Tibial artery (tissue), 4 donors: ENCODE measurements around the gene PTK7.
A peak's percentile ranks its signal among the peaks of the same experiment; 100 is the strongest.

Source experiments
- DNase-seq, 2 donors: peaks; one replicate each; pipeline ENCODE4 v3.0.0-alpha.2; 2019
- H3K27ac ChIP-seq, 2 donors: fragments of 200-600 bp; sonication (generic) in 1 of 2; 1 replicate in 1 of 2; 2 replicates in 1 of 2; pipeline ENCODE4 v1.5.1; 2018 to 2019; ENCODE audit warnings: mild to moderate bottlenecking in 1 of 2
- H3K27me3 ChIP-seq, 2 donors: fragments of 200-600 bp; sonication (generic) in 1 of 2; one replicate each; pipeline versions ENCODE4 v1.5.1 to v1.6.0; 2016 to 2019
- H3K36me3 ChIP-seq, 3 donors: fragments of 200-600 bp; sonication (generic) in 2 of 3; one replicate each; pipeline ENCODE4 v1.5.1; 2016 to 2019; ENCODE audit warnings: mild to moderate bottlenecking in 2 of 3
- H3K4me1 ChIP-seq, 4 donors: fragments of 200-600 bp; sonication (generic) in 2 of 4; 1 replicate in 3 of 4; 2 replicates in 1 of 4; pipeline ENCODE4 v1.5.1; 2016 to 2019
- H3K4me3 ChIP-seq, 2 donors: fragments of 200-600 bp; sonication (generic) in 1 of 2; 1 replicate in 1 of 2; 2 replicates in 1 of 2; pipeline ENCODE4 v1.5.1; 2018 to 2019; ENCODE audit warnings: mild to moderate bottlenecking in 2 of 2
- H3K9me3 ChIP-seq, 3 donors: fragments of 200-600 bp; sonication (generic) in 1 of 3; one replicate each; pipeline ENCODE4 v1.5.1; 2016 to 2019
- intact Hi-C: fragments of 100-400 bp; cut with DNase I; formaldehyde crosslinking; loops from one replicate; pipeline ENCODE4 v1.15.0; 2023; ENCODE audit warnings: low total_unique reads
- TF ChIP-seq, protein P1 (sequence below), 2 experiments: fragments of 200-600 bp in 1 of 2; fragments of 450-650 bp in 1 of 2; IDR thresholded peaks; one replicate each; pipeline ENCODE4 v1.5.1; 2017 to 2019; ENCODE audit warnings: antibody characterized with exemption in 2 of 2, mild to moderate bottlenecking in 1 of 2, moderate library complexity in 1 of 2

PTK7 gene

DNA sequence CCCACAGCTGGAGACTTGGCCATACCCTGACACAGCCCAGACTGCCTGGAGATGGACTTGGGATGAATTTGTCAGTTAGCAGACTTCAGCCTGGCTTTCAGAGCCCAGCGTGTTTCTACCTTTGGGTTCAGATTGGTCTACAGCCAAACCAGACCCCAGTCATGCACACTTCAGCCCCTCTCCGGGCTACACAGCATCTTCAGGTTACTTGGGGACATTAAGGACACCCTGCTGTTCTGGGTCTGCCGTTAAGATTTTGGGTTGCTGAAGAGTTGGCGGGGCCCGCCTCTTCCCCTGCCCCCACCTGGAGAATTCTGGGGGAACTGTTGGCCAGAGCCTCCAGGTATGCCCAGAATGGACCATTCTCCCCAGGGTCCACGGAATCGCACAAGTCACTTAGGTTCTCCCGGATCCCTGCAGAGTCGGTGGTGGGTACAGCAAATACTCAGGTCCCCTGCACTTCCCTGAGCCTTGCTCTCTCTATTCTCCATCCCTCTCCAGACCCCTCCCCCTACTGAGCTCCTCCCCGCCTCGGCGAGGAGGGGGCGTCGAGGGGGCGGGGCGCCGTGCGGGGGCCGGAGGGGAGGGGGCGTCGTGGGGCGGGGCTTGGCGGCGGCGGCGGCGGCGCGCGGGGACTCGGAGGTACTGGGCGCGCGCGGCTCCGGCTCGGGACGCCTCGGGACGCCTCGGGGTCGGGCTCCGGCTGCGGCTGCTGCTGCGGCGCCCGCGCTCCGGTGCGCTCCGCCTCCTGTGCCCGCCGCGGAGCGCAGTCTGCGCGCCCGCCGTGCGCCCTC is at the start of gene PTK7:
TSS of gene PTK7 (plus strand) at position 645 of the 794 bp plus-strand sequence. CDS start 175 bp downstream, outside the sequence.
- Histone ChIP-seq H3K27me3 (peaks cover 0 to 22% of the 10 kb centered on the region in 2 donors), H3K4me1 (peaks cover 0 to 23% (median 12%) of the 10 kb centered on the region in 4 donors), H3K36me3 (peaks cover 29 to 43% (median 35%) of the 10 kb centered on the region in 3 donors), H3K4me3 (peak within 1 kb of the TSS; percentile 38 to 56), H3K9me3 (no peaks in the 10 kb centered on the region), H3K27ac (no peak within 1 kb of the TSS)
- intact Hi-C loops: loop anchor here (10.0 kb wide), 1 partner anchor 59 kb away; no protein-coding TSS in a partner anchor
- no peak for DNase-seq
- TF ChIP-seq, protein P1, sequence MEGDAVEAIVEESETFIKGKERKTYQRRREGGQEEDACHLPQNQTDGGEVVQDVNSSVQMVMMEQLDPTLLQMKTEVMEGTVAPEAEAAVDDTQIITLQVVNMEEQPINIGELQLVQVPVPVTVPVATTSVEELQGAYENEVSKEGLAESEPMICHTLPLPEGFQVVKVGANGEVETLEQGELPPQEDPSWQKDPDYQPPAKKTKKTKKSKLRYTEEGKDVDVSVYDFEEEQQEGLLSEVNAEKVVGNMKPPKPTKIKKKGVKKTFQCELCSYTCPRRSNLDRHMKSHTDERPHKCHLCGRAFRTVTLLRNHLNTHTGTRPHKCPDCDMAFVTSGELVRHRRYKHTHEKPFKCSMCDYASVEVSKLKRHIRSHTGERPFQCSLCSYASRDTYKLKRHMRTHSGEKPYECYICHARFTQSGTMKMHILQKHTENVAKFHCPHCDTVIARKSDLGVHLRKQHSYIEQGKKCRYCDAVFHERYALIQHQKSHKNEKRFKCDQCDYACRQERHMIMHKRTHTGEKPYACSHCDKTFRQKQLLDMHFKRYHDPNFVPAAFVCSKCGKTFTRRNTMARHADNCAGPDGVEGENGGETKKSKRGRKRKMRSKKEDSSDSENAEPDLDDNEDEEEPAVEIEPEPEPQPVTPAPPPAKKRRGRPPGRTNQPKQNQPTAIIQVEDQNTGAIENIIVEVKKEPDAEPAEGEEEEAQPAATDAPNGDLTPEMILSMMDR (IDR thresholded peaks at IDR 0.05): no peak

DNA sequence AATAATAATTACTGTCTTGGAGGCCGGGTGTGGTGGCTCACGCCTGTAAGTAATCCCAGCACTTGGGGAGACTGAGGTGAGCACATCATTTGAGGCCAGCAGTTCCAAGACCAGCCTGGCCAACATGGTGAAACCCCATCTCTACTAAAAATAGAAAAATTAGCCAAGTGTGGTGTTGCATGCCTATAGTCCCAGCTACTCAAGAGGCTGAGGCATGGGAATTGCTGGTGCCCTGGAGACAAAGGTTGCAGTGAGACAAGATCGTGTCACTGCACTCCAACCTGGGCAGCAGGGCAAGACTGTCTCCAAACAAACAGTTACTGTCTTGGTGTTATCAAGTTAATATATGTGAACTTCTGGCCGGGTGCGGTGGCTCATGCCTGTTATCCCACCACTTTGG is 49.7 kb upstream of the PTK7 start:
- Histone ChIP-seq H3K9me3 (no peaks in the 10 kb centered on the region), H3K27ac (no peak overlapping the region), H3K27me3 (no peaks in the 10 kb centered on the region), H3K36me3 (peaks cover 62 to 69% (median 68%) of the 10 kb centered on the region in 3 donors), H3K4me1 (peaks cover 0 to 23% (median 16%) of the 10 kb centered on the region in 4 donors), H3K4me3 (no peak overlapping the region)
- intact Hi-C loops: no loop called here
- TF ChIP-seq, protein P1 (IDR thresholded peaks at IDR 0.05): no peak
- no peak for DNase-seq

DNA sequence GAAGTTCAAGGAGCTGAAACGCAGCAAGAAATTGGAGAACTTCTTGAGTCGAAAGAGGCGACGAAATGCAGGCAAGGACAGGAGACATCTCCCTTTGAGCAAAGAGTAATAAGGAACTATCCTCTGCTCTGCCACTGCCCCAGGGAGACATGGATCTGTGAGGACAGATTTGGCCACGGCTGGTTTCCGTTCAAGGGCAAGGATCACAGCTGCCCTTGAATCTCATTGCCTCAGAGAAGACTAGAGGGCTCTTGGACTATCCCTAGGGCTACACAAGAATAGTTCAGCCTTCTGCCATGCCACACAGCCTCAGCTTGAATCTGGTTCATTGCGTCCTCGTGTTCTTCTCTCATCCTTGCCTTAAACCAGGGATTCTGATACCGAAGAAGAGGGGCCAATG is 47.0 kb upstream of the PTK7 start:
- H3K36me3 ChIP-seq: peaks cover 62 to 97% (median 78%) of the 10 kb centered on the region in 3 donors
- TF ChIP-seq, protein P1 (IDR thresholded peaks at IDR 0.05): no peak
- intact Hi-C loops: no loop called here
- H3K4me1 ChIP-seq: peaks cover 0 to 3% (median under 1%) of the 10 kb centered on the region in 4 donors
- H3K4me3 ChIP-seq: no peak overlapping the region
- H3K27me3 ChIP-seq: no peaks in the 10 kb centered on the region
- no peak overlapping the region for H3K27ac ChIP-seq
- H3K9me3 ChIP-seq: no peaks in the 10 kb centered on the region
- DNase-seq: no peak

DNA sequence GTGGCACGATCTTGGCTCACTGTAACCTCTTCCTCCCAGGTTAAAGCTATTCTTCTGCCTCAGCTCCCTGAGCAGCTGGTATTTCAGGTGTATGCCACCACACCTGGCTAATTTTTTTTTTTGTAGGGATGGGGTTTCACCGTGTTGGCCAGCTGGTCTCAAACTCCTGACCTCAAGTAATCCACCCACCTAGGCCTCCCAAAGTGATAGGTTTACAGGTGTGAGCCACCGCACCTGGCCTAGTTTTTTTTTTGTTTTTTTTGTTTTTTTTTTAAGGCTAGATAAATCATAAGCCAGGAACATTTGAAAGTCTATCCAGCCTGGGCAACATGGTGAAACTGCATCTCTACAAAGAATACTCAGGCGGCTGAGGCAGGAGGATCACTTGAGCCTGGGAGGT is 43.8 kb upstream of the PTK7 start:
- H3K27ac ChIP-seq: no peak overlapping the region
- intact Hi-C loops: no loop called here
- no peak overlapping the region for H3K4me3 ChIP-seq
- H3K27me3 ChIP-seq: no peaks in the 10 kb centered on the region
- no peak for DNase-seq
- H3K9me3 ChIP-seq: no peaks in the 10 kb centered on the region
- TF ChIP-seq, protein P1 (IDR thresholded peaks at IDR 0.05): no peak
- H3K36me3 ChIP-seq: peaks cover 39 to 100% (median 53%) of the 10 kb centered on the region in 3 donors
- peaks cover 0 to 5% (median 0%) of the 10 kb centered on the region in 4 donors for H3K4me1 ChIP-seq

DNA sequence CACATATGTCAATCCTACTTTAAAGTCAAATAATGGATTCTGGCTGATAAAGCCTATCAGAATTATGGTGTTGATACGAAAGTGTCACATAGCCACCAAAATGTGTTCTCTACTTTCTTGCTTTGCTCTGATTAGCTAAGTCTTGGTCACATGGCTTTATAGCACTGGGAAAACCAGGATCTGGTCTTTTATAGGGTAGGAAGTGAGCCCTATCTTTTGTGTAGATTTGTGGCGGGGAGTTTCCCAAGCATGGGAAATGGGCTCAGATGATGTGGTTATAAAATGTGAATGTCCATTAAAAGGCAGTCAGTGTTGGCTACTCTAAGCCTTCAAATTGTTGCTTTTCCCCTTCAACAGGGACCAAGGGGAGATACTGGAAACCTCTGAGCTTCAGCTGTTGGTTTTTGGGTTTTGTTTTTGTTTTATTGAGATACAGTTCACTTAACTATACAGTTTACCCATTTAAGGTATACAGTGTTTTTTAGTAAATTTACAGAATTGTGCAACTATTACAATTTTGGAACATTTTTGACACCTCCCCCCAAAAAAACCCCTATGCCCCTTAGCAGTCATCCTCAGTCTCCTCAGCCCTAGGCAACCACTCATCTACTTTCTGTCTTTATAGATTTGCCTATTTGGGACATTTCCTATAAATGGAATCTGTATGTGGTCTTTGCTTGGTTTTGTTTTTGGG is 42.5 kb upstream of the PTK7 start:
- Histone ChIP-seq H3K27me3 (no peaks in the 10 kb centered on the region), H3K36me3 (peaks cover 26 to 100% (median 53%) of the 10 kb centered on the region in 3 donors), H3K9me3 (no peaks in the 10 kb centered on the region), H3K27ac (no peak overlapping the region), H3K4me3 (no peak overlapping the region), H3K4me1 (peaks cover 0 to 5% (median 0%) of the 10 kb centered on the region in 4 donors)
- intact Hi-C loops: no loop called here
- DNase-seq: no peak
- TF ChIP-seq, protein P1 (IDR thresholded peaks at IDR 0.05): no peak
